Astrocyte of the spinal cord (primary cell): ENCODE data around the gene PRTG.

ENCODE experiments used
- DNase-seq: peaks from one replicate; pipeline ENCODE4 v3.0.0; 2011; ENCODE audit warnings: low read depth, low spot score
- H3K4me3 ChIP-seq: 2 replicates; pipeline ENCODE4 v1.5.1; 2011; ENCODE audit warnings: low read depth, mild to moderate bottlenecking, low read length, moderate library complexity
- CTCF ChIP-seq: IDR thresholded peaks from 2 replicates; pipeline ENCODE4 v1.5.1; 2012; ENCODE audit warnings: low read depth, mild to moderate bottlenecking, low read length, inconsistent platforms
- in situ Hi-C: cut with HindIII; loops from 2 replicates; pipeline ENCODE4 v1.10.0; 2017; ENCODE audit warnings: low sequenced_read_pairs

The PRTG gene

DNA sequence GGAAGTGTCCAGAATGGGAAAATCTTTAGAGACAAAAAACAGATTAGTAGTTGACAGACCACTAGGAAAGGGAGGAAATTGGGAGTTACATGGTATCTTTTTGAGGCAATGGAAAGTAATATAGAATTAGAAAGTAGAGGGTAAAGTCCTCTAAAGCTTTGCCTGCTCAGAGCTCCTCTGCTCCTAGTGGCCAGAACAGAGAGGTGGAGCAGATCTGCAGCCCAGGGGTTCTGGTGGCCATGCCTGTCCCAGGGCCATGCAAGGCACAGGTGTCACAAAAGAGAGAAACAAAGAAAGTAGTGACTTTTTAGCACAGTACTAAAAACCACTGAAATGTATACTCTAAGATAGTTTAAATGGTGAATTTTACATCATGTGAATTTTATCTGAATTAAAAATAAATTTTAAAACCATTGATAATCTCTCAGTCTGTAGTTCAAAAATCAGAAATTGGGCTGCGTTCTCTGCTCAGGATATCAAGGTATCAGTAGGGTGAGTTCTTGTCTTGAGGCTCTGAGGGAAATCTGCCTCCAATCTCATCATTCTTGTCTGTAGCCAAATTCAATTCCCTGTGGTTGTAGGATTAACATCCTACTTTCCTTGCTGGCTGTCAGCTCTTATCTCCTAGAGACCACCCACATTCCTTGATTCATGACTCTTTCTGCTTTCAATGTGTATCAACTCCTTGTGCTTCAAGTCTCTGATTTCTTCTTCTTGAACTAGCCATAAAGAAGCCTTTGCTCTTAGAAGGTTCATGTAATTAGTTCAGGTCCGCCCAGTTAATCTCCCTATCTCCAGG, 178.4 kb downstream of the PRTG start:
- in situ Hi-C loops: no loop called here
- no peak for DNase-seq
- no peak overlapping the region for H3K4me3 ChIP-seq
- peak; percentile 28 for TF ChIP-seq CTCF

DNA sequence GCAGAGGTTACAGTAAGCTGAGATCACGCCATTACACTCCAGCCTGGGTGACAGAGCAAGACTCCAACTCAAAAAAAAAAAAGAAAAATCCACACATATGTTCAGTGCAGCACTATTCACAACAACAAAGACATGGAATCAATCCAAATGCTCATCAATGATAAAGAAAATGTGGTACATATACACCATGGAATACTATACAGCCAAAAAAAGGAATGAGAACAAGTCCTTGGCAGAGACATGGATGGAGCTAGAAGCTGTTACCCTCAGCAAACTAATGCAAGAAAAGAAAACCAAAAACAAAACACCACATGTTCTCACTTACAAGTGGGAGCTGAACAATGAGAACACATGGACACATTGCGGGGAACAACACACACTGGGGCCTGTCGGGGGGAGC, 180.4 kb downstream of the PRTG start:
- no peak for TF ChIP-seq CTCF
- DNase-seq: no peak
- H3K4me3 ChIP-seq: no peak overlapping the region
- in situ Hi-C loops: no loop called here
